ENCODE measurements around the gene GSTM3.
"Not testable (repeated sequence)": the region's sequence is repeated elsewhere in the genome, so short reads cannot be mapped to it uniquely, and the experiment has no call there.

Gene GSTM3

DNA sequence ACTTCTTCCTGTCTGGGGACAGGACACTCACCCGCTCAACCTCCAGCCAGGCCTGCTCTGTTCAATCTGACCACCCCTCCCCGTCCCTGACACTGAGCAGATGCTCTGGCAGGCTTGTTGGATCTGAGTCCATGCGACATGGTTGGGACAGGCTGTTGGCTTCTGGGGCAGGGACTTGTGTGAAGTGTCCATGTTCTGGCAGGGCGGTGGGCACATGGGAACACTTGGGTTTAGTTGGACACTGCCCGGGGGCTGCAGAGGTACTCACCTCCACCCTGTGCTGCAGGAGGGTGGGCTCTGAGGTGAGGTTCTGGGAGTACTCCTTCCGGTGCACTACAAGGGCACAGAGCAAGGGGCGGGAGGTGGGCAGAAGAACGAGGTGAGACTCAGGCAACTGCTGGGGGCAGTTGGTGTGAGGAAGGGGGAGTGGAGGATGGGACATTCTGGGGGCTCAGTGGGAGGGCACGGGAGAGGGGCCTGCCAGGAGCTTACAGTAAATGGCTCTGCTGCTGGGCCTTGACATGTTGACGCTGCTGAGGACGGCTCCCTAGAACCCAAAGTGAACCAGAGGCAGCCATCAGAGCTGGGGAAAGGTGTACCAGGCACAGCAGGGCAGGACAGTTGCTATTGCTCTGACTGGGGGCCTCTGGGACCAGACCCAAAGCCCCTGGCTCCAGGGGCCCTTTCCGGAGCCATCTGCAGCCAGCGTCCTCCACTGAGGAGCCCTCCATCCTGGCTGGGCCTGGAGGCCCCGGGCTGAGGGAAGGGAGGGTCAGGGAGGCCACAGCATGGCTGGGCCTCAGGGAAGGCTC lies 20.6 kb upstream of the GSTM3 start:
- DNase-seq: peak; percentile 5

DNA sequence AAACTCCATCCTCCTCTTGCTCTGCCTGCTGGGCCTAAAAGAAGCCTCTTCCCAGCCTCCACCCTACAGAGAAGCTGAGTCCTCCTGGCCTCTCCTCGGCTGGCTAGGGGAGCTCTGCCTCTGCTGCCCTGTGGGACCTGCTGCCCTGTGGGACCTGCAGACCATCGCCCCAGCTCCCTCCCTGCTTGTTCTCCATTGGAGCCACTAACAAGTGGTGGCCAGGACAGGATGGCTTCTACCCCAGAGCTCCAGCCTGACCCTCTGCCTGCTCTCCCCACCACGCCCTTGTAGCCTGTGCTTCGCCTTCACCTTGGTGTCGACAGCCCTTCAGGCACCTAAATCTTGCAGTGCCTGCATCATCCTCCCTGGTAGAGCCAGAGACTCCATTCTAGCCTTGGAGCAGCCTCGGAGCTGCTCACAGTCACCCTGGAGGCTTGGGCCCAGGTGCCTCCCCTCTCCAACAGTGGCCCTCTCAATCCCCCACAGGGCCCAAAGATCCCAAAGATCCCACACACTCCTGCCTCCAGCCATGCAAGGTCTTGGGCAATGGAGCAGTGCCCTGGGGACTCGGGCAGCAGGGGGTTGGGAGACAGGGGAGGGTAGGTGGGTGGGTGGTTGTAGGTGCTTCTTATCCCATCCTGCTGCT lies 19.9 kb upstream of the GSTM3 start:
- DNase-seq: peak; percentile 7

DNA sequence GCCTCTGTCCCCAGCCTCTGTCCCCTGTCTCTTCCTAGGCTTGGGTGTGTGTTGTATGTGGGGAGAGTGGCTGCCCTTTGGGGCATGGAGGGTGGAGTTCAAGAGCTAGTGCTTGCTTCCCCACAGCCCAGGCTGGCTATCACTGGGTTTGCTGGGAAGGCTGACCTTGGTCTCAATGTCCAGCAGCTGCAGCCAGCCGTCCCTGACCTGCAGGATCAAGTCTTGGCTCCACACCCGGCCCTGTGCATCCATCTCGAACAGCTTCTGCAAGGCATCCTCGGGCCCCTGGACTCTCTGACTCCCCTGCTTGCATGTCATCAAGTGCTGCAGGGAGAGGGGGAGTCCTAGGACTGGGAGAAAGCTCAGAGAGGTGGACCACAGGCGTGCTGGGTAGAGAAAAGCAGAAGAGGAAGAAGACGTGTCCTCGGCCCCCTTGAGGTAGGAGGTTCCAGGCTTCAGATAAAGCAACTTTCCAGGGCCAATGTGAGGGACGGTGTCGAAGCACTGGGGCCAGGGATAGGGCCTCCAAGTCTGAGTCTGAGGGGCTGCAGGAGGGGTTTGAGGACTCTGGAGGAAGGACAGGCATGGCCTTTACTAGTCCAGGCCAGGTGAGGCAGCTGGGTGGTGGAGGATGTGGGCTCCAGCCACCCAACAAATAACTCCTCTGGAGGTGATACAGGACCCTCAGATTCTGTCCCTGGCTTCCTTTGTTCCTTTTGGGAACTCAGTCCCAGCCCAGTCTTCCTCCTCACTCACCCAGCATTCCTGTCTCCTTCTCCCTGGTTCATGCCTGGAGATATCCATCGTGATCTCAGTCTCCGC lies 18.9 kb upstream of the GSTM3 start:
- peak; percentile 7 for DNase-seq

- DNase-seq: no peak
Measured at GRCh38 chr1:109757936-109758786, 17.3 kb upstream of the GSTM3 start.

DNA sequence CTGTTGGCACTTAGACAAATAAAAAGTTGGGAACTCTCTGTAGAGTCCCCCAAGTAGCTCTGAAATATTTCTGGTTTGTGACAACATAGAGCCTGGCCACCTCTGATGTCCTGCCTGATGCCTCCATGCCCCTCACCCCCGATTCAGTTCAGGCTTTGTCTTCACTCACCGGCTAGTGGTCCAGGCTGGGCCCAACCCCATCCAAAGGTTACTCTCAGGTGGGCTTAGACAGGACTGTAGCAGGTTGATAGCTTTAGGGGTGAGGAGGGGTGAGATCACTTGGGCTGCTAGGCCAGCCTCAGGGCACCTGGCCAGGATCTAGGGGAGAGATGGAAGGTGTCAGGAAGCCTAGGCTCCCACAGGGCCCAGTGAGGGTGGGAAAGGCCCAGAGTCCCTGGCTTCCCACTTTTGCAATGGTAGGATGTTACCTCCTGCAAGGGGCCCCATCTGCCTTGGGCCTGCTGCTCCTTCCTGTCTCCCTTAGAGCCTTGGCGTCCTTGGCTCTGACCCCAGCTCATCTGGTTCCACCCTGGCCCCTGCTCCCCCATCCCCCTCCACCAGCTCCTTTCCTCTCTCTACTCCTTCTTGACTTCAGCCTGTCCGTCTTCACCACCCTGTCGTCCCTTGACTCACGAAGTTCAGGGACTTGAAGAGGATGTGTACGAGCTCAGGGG lies 16.1 kb upstream of the GSTM3 start:
- DNase-seq: no peak

GRCh38 chr1:109756325-109756724 lies 15.5 kb upstream of the GSTM3 start:
- not testable (repeated sequence) for DNase-seq

GRCh38 chr1:109754738-109755137 lies 13.9 kb upstream of the GSTM3 start:
- no peak for DNase-seq

DNA sequence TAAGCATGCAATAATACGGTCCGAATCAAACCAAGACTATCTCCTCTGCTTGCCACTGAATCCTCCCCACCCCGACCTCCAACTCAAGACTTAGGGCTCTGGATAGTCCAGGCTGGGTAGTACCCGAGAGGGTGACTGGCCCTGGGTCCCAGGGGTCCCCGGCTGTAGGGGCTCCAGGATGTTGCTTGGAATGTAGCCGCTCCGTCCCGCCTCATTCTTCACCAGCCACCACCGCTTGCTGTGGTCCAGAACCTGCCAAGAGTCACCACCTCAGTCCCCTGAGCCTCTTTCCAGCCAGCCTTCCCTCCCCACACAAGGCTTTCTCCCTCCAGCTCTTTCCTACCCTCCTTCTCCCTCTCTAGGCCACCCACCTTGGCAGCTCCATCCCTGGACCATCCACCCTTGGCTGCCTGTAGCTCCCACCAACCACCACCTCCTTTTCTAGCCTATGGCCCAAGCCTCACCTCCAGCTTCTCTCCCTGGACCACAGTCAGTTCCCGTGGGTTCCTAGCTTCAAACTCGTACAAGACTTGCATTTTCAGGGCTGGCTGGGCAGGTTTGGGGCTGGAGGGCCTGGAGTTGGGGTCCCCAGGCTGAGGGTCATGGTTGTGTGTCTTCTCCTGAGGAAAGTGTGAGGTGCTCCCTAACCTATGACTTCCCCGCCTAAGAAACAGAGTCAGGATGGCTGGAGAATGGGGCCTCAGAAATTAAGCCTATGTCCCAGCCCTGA lies 10.9 kb upstream of the GSTM3 start:
- no peak for DNase-seq

DNA sequence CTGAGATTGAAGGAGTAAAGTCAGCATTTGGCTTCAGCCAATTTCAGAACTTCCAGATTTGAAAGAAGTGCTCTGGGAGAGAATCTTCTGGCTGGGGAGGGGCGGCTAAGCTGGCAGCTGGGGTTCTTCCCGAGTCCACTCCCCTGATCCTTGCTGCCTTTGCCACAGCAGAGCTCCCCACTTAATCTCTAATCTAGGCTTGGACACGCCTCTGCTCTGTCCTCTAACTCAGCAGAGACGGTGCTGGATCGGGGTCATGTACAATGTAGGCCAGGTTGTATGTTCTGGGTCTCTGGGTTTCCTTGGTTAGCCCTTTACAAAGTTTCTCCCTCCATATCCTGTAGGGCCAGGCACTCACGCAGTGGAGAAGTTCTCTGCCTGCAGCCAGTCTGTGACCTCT lies 10.1 kb upstream of the GSTM3 start:
- no peak for DNase-seq

DNA sequence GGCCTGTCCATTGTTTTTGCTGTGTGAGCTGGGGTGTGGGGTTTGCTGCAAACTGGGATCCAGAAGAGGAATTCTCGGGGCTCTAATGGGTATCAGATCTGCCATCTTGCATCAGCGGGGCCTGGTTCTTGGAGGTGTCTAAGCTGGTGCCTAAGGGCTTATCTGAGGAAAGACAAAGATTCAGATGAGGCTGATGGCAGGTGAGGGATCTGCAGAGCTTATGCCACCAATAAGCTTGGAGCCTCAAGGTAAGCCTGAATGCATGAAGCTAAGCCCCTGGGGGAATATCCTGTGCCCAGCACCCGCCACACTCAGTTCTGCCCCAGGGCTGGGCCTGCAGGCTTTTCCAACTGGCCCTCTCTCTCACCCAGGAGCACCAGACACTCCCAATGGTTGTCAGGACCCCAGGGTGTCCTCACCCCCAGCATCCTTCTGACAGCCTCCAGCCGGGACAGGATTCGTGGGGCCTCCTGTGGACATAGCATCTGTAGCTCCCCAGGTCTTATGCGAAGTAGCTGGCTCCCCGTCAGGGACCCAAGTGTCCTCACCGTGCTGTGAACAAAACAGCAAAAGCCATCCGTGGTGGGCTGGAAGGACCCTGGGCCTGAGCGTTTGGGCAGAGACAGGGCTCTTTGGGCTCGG lies 9.5 kb upstream of the GSTM3 start:
- DNase-seq: no peak

DNA sequence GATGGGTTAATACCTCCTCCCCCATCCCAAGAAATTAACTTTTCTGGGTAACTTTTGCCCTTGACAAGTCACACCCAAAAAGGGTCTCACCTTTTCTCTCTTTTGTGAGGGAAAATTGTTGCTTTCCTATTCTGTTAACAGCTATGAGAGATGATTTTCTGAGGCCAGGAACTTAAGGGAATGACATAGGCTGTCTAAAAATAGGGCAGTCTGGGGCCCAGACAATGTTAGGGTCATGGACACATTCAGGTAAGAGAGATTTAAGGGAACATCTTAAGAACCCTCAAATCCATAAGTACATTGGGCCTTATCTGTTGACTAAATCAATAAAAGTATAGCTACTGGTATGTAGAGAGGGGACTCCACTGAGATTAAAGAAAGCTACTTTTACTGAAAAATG lies 8.4 kb upstream of the GSTM3 start:
- no peak for DNase-seq

DNA sequence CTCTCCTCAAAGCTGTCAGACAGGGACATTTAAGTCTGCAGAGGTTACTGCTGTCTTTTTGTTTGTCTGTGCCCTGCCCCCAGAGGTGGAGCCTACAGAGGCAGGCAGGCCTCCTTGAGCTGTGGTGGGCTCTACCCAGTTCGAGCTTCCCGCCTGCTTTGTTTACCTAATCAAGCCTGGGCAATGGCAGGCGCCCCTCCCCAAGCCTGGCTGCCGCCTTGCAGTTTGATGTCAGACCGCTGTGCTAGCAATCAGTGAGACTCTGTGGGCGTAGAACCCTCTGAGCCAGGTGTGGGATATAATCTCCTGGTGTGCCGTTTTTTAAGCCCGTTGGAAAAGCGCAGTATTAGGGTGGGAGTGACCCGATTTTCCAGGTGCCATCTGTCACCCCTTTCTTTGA lies 7.5 kb upstream of the GSTM3 start:
- not testable (repeated sequence) for DNase-seq

DNA sequence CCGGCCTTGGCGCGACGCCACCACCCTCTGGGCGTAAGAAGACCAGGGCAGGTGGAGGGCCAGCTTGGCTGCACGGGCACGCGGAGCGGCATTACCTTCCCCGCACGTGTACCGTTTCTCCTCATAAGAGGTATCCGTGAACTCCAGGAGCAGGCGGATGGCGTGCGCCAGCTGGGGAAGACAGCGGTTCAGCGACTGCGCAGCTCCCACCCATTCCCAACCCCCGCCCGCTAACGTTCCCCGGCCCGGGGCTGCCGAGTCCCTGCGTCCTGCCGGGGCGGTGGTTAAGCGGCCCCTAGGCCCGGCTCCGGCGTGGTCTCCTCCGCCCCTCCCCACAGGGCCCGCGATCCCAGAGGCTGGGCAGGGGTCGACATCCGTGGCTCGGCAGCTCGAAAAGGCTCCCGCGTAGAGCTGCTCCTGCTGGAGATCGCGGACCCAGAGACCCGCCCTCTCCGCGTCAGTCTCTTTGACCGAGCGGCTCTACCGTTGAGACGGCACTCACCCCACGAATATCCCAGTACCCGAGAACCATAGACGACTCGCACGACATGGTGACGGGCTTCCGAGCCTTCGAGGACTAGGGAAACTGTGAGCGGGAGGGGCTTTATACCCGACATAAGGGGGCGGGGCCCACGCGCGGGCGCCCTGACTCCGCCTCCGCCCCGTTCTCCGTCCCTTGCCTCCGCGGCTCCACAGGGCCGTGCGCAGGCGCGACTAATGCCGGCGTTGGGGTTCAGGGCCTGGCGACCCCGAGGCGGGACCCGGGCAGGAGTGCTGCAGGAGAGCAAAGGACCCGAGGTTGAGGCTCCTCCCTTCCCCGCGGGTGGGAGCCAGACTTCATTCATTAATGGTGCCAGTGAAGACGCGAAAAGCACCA lies 862 bp downstream of the GSTM3 start:
- peak; percentile 84 for DNase-seq

DNA sequence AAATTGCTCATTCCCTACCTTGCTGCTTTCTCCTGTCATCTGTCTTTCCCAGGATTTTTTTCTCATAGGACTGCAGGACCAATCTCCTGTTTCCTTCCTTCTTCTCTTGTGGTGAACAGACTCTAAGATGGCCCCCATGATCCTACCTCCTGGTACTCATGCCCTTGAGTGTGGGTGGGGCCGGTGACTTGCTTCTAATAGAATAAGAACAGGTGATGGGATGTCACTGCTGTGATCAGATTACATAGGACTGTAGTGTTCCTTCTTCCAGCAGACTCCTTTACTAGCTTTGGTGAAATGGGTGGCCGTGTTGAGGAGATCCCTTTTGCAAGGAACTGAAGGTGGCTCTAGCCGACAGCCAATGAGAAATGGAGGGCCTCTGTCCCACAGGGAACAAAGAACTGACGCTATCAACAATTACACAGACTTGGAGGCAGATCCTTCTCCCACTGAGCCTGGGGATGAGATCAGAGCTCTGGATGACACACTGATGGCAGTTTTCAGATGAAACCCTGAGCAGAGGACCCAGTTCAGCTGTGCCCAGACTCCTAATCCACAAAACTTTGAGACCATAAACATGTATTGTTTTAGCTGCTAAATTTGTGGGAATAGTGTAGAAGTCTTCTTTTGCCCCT lies 7.5 kb downstream of the GSTM3 start:
- DNase-seq: no peak

GRCh38 chr1:109732390-109732881 lies 8.4 kb downstream of the GSTM3 start:
- DNase-seq: no peak

DNA sequence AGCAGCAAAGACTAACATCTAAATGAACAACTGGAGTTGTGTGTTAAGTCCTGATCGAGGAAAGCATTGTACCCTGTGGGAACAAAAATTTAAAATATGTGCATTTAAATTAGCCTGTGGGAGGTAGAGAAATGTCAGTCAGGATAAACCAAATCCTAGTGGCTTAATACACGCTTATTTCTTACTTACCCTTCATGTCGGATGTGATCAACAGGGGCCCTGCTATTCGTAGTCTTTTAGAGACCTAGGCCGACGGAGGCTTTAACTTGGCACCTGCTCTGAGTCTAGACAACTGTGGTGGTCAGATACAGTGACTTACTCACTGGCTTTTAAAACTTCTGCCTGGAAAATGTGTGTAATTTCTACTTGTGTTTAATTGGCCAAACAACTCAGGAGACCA lies 10.2 kb downstream of the GSTM3 start:
- no peak for DNase-seq

GRCh38 chr1:109728870-109729269 lies 12.0 kb downstream of the GSTM3 start:
- no peak for DNase-seq

GRCh38 chr1:109726728-109727373 lies 14.0 kb downstream of the GSTM3 start:
- no peak for DNase-seq

GRCh38 chr1:109726007-109726406 lies 14.8 kb downstream of the GSTM3 start:
- no peak for DNase-seq

All from activated naive CD4-positive, alpha-beta T cell treated with anti-CD3 and anti-CD28 coated beads, Interleukin-2, amount 50 U/mL, for 16 hours (primary cell).